ENCODE data around the gene UBE2D2. TPM values are rescaled to one million over a fixed set of nuclear protein-coding genes. Genes with fewer than 3 reads are reported as not detected.

Gene UBE2D2
- total and polyA plus RNA-seq, 10 of the 15 experiments (the other 5 are each of a cell fraction or from before 2014, with no cell fraction given) = 58.6 to 245 (median 128) TPM

DNA sequence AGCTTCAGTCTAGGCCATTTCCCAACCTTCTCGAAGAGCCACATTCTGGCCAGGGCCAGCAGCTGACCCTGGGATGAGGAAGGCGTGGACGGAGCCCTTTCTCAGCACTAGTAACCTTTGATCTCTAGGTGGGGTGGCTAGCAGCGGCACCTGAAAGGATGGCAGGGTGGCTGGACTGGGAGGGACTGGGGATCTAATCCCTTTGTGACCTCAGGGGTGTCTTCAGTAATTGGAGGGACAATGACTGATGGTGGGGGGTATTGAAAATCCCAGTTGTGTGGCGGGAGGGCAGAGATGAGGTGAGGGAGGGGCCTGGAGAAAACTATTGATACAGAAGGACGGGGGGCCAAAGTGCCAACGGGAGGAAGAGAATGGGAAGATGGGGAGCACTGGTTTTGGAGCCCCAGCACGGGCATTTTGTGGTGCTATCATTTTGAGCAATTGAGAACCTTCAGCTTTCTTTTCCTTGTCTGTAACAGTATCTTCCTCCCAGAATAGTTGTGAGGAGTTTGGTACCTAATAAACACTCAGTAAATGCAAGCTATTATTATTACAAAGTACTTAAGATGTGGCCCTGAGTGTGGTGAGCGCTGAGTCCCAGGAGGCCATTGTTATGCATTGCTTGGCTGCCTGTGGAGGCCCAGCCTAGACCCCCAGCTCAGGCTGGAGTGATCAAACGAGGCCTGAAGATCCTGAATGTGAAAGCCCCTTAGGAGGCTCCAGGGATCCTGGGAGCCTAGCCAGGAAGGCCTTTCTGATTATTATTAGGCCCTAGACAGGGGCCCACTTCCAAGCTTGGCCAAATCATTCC lies 37.3 kb upstream of the UBE2D2 start (continued):
- TF ChIP-seq CEBPZ (IDR thresholded peaks at IDR 0.05; ENCODE audit: low read depth, low read length) = no peak
- TF ChIP-seq JUNB (IDR thresholded peaks at IDR 0.05) = peak; percentile 47; the same call in 1 of the 2 replicates
- TF ChIP-seq TCF3 (IDR thresholded peaks at IDR 0.05; ENCODE audit: borderline replicate concordance, insufficient read depth, low read depth, low read length) = no peak
- TF ChIP-seq KDM1A (IDR thresholded peaks at IDR 0.05; ENCODE audit: borderline replicate concordance) = no peak
- no peak for TF ChIP-seq SUPT20H (IDR thresholded peaks at IDR 0.05; ENCODE audit: borderline replicate concordance, control insufficient read depth, low read depth, low read length)
- TF ChIP-seq BCLAF1 (IDR thresholded peaks at IDR 0.05) = no peak
- TF ChIP-seq STAT1 (conservative IDR thresholded peaks at IDR 0.05) = no peak
- no peak for TF ChIP-seq NRF1 (conservative IDR thresholded peaks at IDR 0.05; ENCODE audit: low read depth, low read length)
- no peak for TF ChIP-seq ZBTB11 (CRISPR knock-in tag; IDR thresholded peaks at IDR 0.05)
- TF ChIP-seq ATF7 (IDR thresholded peaks at IDR 0.05; ENCODE audit: low read depth) = no peak
- no peak for TF ChIP-seq CREM (IDR thresholded peaks at IDR 0.05; ENCODE audit: low read depth)
- TF ChIP-seq ZZZ3 (IDR thresholded peaks at IDR 0.05; ENCODE audit: control insufficient read depth, insufficient read length, low read depth) = no peak
- TF ChIP-seq NR2C1 (IDR thresholded peaks at IDR 0.05) = no peak
- TF ChIP-seq, protein P1, sequence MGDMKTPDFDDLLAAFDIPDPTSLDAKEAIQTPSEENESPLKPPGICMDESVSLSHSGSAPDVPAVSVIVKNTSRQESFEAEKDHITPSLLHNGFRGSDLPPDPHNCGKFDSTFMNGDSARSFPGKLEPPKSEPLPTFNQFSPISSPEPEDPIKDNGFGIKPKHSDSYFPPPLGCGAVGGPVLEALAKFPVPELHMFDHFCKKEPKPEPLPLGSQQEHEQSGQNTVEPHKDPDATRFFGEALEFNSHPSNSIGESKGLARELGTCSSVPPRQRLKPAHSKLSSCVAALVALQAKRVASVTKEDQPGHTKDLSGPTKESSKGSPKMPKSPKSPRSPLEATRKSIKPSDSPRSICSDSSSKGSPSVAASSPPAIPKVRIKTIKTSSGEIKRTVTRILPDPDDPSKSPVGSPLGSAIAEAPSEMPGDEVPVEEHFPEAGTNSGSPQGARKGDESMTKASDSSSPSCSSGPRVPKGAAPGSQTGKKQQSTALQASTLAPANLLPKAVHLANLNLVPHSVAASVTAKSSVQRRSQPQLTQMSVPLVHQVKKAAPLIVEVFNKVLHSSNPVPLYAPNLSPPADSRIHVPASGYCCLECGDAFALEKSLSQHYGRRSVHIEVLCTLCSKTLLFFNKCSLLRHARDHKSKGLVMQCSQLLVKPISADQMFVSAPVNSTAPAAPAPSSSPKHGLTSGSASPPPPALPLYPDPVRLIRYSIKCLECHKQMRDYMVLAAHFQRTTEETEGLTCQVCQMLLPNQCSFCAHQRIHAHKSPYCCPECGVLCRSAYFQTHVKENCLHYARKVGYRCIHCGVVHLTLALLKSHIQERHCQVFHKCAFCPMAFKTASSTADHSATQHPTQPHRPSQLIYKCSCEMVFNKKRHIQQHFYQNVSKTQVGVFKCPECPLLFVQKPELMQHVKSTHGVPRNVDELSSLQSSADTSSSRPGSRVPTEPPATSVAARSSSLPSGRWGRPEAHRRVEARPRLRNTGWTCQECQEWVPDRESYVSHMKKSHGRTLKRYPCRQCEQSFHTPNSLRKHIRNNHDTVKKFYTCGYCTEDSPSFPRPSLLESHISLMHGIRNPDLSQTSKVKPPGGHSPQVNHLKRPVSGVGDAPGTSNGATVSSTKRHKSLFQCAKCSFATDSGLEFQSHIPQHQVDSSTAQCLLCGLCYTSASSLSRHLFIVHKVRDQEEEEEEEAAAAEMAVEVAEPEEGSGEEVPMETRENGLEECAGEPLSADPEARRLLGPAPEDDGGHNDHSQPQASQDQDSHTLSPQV (IDR thresholded peaks at IDR 0.05) = no peak
- TF ChIP-seq SIX5 (IDR thresholded peaks at IDR 0.05; ENCODE audit: low read depth, low read length, severe bottlenecking) = no peak
